Motor neuron (in vitro differentiated cells): ENCODE results near the gene COMT. TPM values are rescaled to one million over a fixed set of nuclear protein-coding genes. Genes with fewer than 3 reads are reported as not detected.
A peak's percentile ranks its signal among the peaks of the same experiment; 100 is the strongest.

Experiments
- ATAC-seq, 8 experiments: fragments of 200-7000 bp; cut with Tn5 transposase; replicated peaks in 6 of 8; 2 replicates each; pipeline ENCODE4 v1.8.0; 2021; ENCODE audit warnings: mild to moderate bottlenecking in 8 of 8, moderate library complexity in 8 of 8
- H3K27ac ChIP-seq, 2 donors: fragments of 250-450 bp; sonication (Bioruptor Pico); 2 replicates each; pipeline ENCODE4 v1.9.0; 2021; ENCODE audit warnings: antibody characterized with exemption in 2 of 2, mild to moderate bottlenecking in 2 of 2, moderate library complexity in 1 of 2
- H3K4me1 ChIP-seq, 2 donors: fragments of 250-450 bp; sonication (Bioruptor Pico); replicated peaks in 1 of 2; 2 replicates each; pipeline ENCODE4 v1.6.1; 2021; ENCODE audit warnings: antibody characterized with exemption in 2 of 2, mild to moderate bottlenecking in 2 of 2, moderate library complexity in 1 of 2
- H3K4me3 ChIP-seq, 5 donors: fragments of 250-450 bp; sonication (Bioruptor Pico); 2 replicates each; pipeline ENCODE4 v1.9.0; 2021; ENCODE audit warnings: antibody characterized with exemption in 5 of 5, mild to moderate bottlenecking in 5 of 5, moderate library complexity in 4 of 5
- WGBS, 10 experiments: fragments of 450-650 bp; shearing (Covaris generic); methylation state at CpG; one replicate each; pipeline ENCODE4 v1.0.0; 2022; 5-methylcytosine and 5-hydroxymethylcytosine counted together
- in situ Hi-C, 9 experiments: fragments of 400-800 bp; cut with MboI; loops; one replicate each; pipeline ENCODE4 v1.15.0; 2021; ENCODE audit warnings: low sequenced_read_pairs in 9 of 9, low pct_unique_long_range_greater_than_20kb in 2 of 9; ENCODE audit not compliant: unreplicated experiment in 9 of 9
- total RNA-seq, 8 experiments: library from RNA; unstranded; fragments of 300-600 nt; gene quantifications; 2 replicates each; pipeline versions ENCODE4 v1.2.3 to v1.2.4, GENCODE V29; 2022

Gene COMT
- total RNA-seq, 8 experiments from 2014 or later = 22.7 to 99.4 (median 40.8) TPM

GRCh38 chr22:19911540-19912270 lies 29.9 kb upstream of the COMT start:
- H3K4me3 ChIP-seq = no peak overlapping the region
- in situ Hi-C loops = loop anchor here in 2 of 9 experiments (10.0 to 25.0 kb wide), 2 partner anchors 187 to 199 kb away; partner anchors contain the start of genes GP1BB (in 2 of the 2) and SEPTIN5 (in 1 of the 2)
- no peaks in the 10 kb centered on the region for H3K4me1 ChIP-seq
- ATAC-seq = no peak
- WGBS, 10 experiments = 87 to 100% (median 97%) methylated on average over 1 to 5 of the region's 12 CpGs; no CpG with 5 or more reads in 5 of the 10 experiments
- no peak overlapping the region for H3K27ac ChIP-seq

- in situ Hi-C loops = loop anchor here in 2 of 9 experiments (10.0 to 25.0 kb wide), 2 partner anchors 188 to 200 kb away; partner anchors contain the start of genes GP1BB (in 2 of the 2) and SEPTIN5 (in 1 of the 2)
These were observed 29.1 kb upstream of the COMT start for GRCh38 chr22:19912271-19912999.

GRCh38 chr22:19913337-19913936 lies 28.1 kb upstream of the COMT start:
- no peak for ATAC-seq
- in situ Hi-C loops = loop anchor here in 2 of 9 experiments (10.0 to 25.0 kb wide), 2 partner anchors 189 to 201 kb away; partner anchors contain the start of genes GP1BB (in 2 of the 2) and SEPTIN5 (in 1 of the 2)

More at GRCh38 chr22:19912271-19912999, 29.1 kb upstream of the COMT start:
- peak in 3 of 8 experiments; percentile 31 to 45 (median 37) for ATAC-seq
- H3K27ac ChIP-seq = peak overlapping the region in 1 of 2 donors; percentile 39
- no peak overlapping the region for H3K4me3 ChIP-seq
- no peaks in the 10 kb centered on the region for H3K4me1 ChIP-seq
- WGBS, 10 experiments = 60 to 100% (median 81%) methylated on average over 1 to 9 of the region's 20 CpGs; no CpG with 5 or more reads in 2 of the 10 experiments

GRCh38 chr22:19914201-19914943 lies 27.2 kb upstream of the COMT start:
- no peak for ATAC-seq
- in situ Hi-C loops = loop anchor here in 2 of 9 experiments (10.0 to 25.0 kb wide), 2 partner anchors 190 to 202 kb away; partner anchors contain the start of genes GP1BB (in 2 of the 2) and SEPTIN5 (in 1 of the 2)
- WGBS, 10 experiments = 70 to 100% (median 87%) methylated on average over 1 to 9 of the region's 9 CpGs; no CpG with 5 or more reads in 1 of the 10 experiments

More at GRCh38 chr22:19913337-19913936, 28.1 kb upstream of the COMT start:
- no peak overlapping the region for H3K27ac ChIP-seq
- H3K4me3 ChIP-seq = no peak overlapping the region
- WGBS, 10 experiments = 79 to 100% (median 94%) methylated on average over 1 to 6 of the region's 6 CpGs; no CpG with 5 or more reads in 3 of the 10 experiments
- H3K4me1 ChIP-seq = no peaks in the 10 kb centered on the region

GRCh38 chr22:19915287-19915954 lies 26.2 kb upstream of the COMT start:
- Histone ChIP-seq H3K4me3 (no peak overlapping the region), H3K27ac (no peak overlapping the region), H3K4me1 (no peaks in the 10 kb centered on the region)
- in situ Hi-C loops = loop anchor here in 2 of 9 experiments (10.0 to 25.0 kb wide), 2 partner anchors 191 to 203 kb away; partner anchors contain the start of genes GP1BB (in 2 of the 2) and SEPTIN5 (in 1 of the 2)
- WGBS, 10 experiments = 73 to 100% (median 95%) methylated on average over 1 to 13 of the region's 13 CpGs; no CpG with 5 or more reads in 2 of the 10 experiments
- ATAC-seq = no peak

More at GRCh38 chr22:19914201-19914943, 27.2 kb upstream of the COMT start:
- no peak overlapping the region for H3K27ac ChIP-seq
- no peaks in the 10 kb centered on the region for H3K4me1 ChIP-seq
- H3K4me3 ChIP-seq = no peak overlapping the region

GRCh38 chr22:19916006-19916405 lies 25.6 kb upstream of the COMT start:
- H3K4me1 ChIP-seq = no peaks in the 10 kb centered on the region
- in situ Hi-C loops = loop anchor here in 2 of 9 experiments (10.0 to 25.0 kb wide), 2 partner anchors 191 to 204 kb away; partner anchors contain the start of genes GP1BB (in 2 of the 2) and SEPTIN5 (in 1 of the 2)
- no peak overlapping the region for H3K27ac ChIP-seq
- ATAC-seq = no peak
- 60 to 89% (median 80%) methylated on average over 1 to 8 of the region's 9 CpGs; no CpG with 5 or more reads in 5 of the 10 experiments for WGBS, 10 experiments
- H3K4me3 ChIP-seq = no peak overlapping the region

GRCh38 chr22:19916941-19917340 lies 24.6 kb upstream of the COMT start:
- 60 to 100% (median 73%) methylated on average over 1 to 4 of the region's 7 CpGs; no CpG with 5 or more reads in 5 of the 10 experiments for WGBS, 10 experiments
- in situ Hi-C loops = loop anchor here in 2 of 9 experiments (10.0 to 25.0 kb wide), 2 partner anchors 192 to 205 kb away; partner anchors contain the start of genes GP1BB (in 2 of the 2) and SEPTIN5 (in 1 of the 2)
- Histone ChIP-seq H3K4me3 (no peak overlapping the region), H3K4me1 (no peaks in the 10 kb centered on the region), H3K27ac (no peak overlapping the region)
- no peak for ATAC-seq

GRCh38 chr22:19917389-19918138 lies 24.0 kb upstream of the COMT start:
- no peak overlapping the region for H3K4me3 ChIP-seq
- in situ Hi-C loops = loop anchor here in 2 of 9 experiments (10.0 to 25.0 kb wide), 2 partner anchors 193 to 205 kb away; partner anchors contain the start of genes GP1BB (in 2 of the 2) and SEPTIN5 (in 1 of the 2)
- no peaks in the 10 kb centered on the region for H3K4me1 ChIP-seq
- WGBS, 10 experiments = 74 to 100% (median 87%) methylated on average over 1 to 7 of the region's 12 CpGs; no CpG with 5 or more reads in 6 of the 10 experiments
- no peak for ATAC-seq
- H3K27ac ChIP-seq = no peak overlapping the region

GRCh38 chr22:19918332-19919106 lies 23.1 kb upstream of the COMT start:
- H3K4me1 ChIP-seq = no peaks in the 10 kb centered on the region
- WGBS, 10 experiments = 60 to 100% (median 82%) methylated on average over 2 to 16 of the region's 23 CpGs; no CpG with 5 or more reads in 1 of the 10 experiments
- ATAC-seq = peak in 5 of 8 experiments; percentile 15 to 82 (median 67)
- in situ Hi-C loops = loop anchor here in 2 of 9 experiments (10.0 to 25.0 kb wide), 2 partner anchors 194 to 206 kb away; partner anchors contain the start of genes GP1BB (in 2 of the 2) and SEPTIN5 (in 1 of the 2)
- H3K4me3 ChIP-seq = no peak overlapping the region
- H3K27ac ChIP-seq = no peak overlapping the region
